GM12872 (cell line): ENCODE measurements around the gene USP20.

Source experiments
- CTCF ChIP-seq: IDR thresholded peaks from 3 replicates; pipeline ENCODE4 v1.5.1; 2011; ENCODE audit warnings: low read depth, mild to moderate bottlenecking, low read length, moderate library complexity; ENCODE audit not compliant: insufficient read depth

USP20 gene

GRCh38 chr9:129836311-129837007 is 1.2 kb downstream of the USP20 start:
- no peak for TF ChIP-seq CTCF

DNA sequence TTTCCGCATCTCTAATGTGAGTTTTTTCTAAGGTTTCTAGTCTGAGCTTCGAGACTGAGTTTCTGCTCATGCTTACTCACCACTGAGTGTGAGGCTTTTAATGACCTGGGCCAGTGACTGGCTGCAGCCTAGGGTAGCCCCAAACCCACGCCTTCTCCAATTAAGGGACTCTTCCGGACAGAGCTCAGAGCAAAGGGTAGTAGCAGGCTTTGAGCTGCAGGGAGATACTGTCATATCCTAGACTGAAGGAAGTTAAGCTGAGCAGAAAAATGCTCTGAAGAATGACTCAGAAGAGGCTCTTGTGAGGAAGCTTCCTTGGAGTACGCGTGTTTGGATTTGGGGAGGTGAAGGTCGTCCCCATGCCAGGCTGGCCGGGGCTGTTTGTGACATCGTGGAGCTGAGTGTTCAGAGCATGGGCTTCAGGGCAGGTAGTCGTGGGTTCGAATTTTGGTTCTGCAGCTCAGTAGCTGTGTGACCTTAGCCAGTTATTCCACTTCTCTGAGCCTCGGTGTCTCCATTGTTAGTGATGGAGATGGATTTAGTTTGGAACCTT is 3.5 kb downstream of the USP20 start:
- TF ChIP-seq CTCF: no peak

GRCh38 chr9:129839324-129840023 is 4.2 kb downstream of the USP20 start:
- no peak for TF ChIP-seq CTCF

DNA sequence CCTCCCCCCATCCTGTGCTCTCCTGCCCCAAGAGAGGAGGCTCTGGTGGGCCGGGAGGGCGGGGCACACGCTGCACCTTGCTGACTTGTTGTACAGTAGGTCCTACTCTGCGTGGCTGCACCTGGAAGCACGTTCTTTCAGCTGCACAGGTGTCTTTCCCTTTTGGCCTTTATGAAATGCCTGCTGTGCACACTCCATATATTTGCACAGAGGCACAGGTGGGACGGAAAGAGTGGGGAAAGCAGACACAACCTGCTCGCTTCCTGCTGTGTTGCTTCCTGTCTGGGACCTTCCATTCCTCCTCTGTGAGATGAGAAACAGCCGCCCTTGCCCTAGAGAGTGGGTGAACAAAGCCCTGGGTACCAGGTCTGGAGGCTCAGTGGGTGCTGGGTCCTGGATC is 4.8 kb downstream of the USP20 start:
- TF ChIP-seq CTCF: no peak

GRCh38 chr9:129841071-129841470 is 5.8 kb downstream of the USP20 start:
- TF ChIP-seq CTCF: no peak

DNA sequence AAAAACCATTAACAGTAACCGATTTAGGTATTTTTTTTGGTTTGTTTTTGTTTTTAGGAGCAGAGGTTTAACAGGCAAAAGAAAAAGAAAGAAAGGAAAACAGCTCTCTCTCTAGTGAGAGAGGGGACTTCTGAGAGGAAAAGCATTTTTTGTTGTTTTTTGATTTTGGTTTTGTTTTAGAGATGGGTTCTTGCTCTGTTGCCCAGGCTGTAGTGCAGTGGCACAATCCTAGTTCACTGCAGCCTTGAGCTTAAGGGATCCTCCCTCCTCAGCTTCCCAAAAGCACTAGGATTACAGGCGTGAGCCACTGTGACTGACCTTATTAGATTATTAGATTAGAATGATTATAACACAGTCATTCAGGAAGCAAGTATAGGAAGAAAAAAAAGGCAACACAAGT is 10.1 kb downstream of the USP20 start:
- TF ChIP-seq CTCF: no peak

DNA sequence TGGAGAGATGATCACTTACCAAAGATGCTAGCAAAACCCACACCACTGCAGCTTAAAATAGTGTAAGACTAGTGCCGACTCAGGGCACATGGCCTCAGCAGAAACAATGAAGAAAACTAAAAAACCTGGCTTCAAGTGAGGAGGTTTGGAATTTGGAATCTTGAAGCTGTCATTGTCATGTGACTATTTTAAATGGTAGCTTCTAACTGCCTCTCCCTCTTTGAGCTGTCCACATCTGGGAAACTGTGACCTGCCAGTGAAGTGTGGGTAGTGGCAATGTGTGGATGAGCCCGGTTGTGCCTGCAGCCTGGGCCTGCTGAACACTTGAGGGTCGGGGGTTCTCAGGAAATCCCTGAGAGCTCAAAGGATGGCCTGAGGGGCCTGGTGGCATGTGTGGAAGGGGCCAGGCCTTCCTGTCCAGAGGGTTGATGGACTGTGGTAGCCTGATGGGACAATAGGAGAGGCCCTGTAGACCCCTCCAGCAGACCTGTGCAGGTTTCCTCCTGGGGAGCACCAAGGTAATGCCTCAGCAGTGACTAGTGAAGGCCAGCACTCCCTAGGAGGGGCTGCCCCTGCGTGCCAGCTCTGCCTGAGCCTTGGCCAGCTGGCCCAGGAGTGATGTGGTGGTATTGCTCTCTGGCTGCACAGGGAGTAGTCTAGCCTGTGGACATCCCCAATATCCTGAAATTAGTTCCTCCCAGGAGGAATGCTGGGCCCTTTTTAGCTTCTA is 13.6 kb downstream of the USP20 start:
- TF ChIP-seq CTCF: no peak
